Measurements from ENCODE around the gene OSBPL3.

OSBPL3 gene

DNA sequence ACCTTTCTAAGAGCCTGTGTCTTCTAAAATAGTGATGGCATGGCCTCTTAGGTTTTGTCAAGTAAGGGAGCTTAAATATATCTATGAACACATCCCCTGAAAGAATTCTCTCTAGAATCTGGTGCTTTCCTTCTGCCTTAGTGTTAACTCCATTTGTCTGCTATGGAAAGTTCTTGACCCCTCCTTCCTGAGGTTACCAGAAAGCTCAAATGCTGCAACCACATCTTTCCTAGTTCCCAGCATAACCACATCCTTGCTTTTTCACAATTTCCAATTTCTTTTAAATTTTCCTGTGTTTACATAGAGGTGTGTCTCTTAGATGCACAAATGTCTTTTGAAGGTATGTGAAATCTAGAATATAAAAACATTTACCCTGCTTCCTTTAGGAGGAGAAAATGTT is 206.3 kb downstream of the OSBPL3 start:
- no peak for DNase-seq (ENCODE audit: low read depth in 4 of 4, low spot score in 1 of 4)

- DNase-seq (ENCODE audit: low read depth in 4 of 4, low spot score in 1 of 4), result no peak
Observed at GRCh38 chr7:24769851-24770250, 210.1 kb downstream of the OSBPL3 start.

- no peak for DNase-seq (ENCODE audit: low read depth in 4 of 4, low spot score in 1 of 4)
Observed at GRCh38 chr7:24769014-24769830, 210.8 kb downstream of the OSBPL3 start.

DNA sequence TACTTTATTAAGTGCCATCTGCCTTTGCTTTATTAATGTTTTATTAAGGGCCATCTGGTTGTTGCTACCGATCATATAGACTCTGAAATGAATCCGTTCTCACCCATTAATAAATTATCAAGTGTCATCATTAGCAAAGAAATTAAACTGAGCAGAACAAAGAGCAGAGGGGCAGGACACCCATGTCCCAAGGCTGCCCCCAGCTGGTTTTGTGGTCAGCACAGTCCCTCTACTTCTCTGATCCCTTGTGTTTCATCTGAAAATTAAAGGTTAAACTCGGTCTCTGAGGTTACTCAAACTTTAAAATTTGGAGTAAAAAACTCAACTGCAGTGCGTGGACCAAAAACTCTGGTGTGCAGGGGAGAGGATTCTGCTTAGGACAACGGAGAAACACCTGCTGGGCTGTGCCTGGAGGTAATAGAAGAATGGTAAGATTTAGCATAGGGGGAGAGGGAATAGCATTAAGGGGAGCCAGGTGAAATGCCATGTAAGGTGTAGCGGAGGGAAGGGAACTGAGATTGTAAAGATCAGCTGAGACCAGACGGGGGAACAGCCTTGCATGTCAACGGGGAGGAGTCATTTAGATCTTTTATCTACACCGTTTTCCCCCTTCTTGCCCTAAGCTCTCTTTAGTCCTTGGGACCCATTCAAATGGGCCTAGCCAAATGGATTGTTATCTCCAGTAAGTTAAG is 212.0 kb downstream of the OSBPL3 start:
- DNase-seq (ENCODE audit: low read depth in 4 of 4, low spot score in 1 of 4), result no peak

DNA sequence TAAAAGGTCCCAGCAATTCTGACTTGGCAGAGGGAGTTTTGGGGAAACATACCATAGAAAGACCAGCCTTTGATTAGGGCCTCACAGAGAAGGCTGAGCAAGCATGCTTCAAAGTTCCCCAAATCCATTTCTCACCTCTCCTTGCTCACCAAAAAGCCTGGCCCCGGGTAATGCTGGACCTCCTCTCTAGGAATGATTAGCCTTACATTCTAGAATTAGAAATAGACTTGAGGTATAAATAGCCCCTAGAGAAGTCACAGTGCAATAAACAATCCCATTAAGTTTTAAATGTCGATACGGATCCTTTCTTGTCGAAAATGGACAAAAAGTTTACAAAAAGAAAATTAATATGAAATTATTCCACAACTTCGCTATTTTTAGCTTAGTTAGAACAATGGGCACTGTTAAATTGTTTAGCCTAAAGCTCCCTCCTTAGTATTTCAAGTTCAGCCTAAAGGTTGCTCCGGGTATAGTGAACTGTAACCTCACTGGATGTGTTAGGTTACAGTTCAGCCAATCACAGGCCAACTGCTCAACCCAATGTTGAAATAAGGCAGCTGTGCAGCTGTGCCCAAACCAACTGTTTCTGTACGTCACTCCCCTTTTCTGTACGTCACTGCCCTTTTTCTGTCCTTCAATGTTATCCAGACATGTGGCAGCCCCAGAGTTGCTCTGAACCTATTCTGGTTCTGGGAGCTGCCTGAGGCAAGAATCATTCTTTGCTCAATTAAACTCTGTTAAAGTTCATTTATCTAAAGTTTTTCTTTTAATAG is 214.8 kb downstream of the OSBPL3 start:
- DNase-seq (ENCODE audit: low read depth in 4 of 4, low spot score in 1 of 4), result no peak

GRCh38 chr7:24764011-24764410 is 216.0 kb downstream of the OSBPL3 start:
- DNase-seq (ENCODE audit: low read depth in 4 of 4, low spot score in 1 of 4), result no peak

DNA sequence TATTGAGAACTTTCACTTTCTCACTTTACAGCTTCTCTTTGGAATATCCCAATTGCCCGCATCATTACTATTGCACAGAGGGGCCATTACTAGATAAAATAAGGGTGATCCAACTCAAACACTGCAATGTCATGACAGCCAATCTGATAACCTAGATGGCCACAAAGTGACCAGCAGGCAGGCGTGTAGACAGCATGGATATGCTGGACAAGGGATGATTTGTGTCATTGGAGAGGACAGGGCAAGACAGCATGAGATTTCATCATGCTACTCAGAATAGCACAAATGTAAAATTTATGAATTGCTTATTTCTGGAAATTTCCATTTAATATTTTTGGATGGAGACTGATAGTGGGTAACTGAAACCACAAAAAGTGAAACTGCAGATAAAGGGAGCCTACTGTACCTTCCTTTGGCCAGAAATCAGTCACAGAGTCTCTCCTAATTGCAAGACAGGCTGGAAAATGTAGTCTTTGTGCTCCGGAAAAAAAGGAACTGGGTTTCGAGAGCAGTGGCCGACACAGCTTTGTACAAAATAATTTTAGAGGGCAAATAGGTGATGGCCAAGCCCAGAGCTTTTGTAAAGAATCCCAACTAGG is 216.6 kb downstream of the OSBPL3 start:
- DNase-seq (ENCODE audit: low read depth in 4 of 4, low spot score in 1 of 4), result no peak

DNA sequence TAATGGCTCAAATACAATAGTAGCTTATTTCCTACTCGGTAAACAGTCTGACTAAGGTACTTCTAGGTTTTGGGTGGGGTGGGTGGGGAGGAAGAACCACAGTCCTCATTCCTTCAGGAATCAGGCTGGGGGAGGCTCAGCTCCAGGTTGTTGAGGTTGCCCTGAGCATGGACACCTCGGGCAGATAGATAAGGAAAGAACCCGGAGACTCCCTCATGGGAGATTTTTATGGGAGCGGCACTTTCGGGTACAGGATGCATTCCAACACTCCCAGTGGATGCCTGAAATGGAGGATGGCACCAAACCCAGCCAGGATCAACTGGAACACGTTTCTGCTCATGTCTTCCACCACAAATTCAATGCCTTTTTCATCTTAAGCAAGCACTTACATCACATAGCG is 217.2 kb downstream of the OSBPL3 start:
- no peak for DNase-seq (ENCODE audit: low read depth in 4 of 4, low spot score in 1 of 4)

DNA sequence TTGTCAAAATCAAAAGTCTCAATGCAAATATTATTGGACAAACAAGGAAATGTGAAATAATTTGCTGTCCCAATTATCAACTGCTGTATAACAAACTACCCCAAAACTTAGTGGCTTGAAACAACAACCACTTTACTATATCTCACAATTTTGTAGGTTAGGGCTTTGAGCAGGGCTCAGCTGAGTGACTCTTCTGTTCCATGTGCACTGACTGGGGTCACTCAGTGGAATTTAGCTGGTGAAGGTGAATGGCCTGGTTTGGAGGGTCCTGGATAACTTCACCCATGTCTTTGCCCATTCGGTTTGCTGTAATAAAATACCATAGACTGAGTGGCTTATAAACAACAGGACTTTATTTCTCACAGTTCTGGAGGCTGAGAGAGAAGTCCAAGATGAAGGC is 219.0 kb downstream of the OSBPL3 start:
- no peak for DNase-seq (ENCODE audit: low read depth in 4 of 4, low spot score in 1 of 4)

GRCh38 chr7:24757353-24758275 is 222.4 kb downstream of the OSBPL3 start, which contains the start of gene GSDME:
Gene GSDME, minus strand, starts transcription at chr7:24757464. Its CDS starts 7,690 bp downstream, at chr7:24749774.
- DNase-seq (ENCODE audit: low read depth in 4 of 4, low spot score in 1 of 4), result peak in 1 of 4 experiments; percentile 17

DNA sequence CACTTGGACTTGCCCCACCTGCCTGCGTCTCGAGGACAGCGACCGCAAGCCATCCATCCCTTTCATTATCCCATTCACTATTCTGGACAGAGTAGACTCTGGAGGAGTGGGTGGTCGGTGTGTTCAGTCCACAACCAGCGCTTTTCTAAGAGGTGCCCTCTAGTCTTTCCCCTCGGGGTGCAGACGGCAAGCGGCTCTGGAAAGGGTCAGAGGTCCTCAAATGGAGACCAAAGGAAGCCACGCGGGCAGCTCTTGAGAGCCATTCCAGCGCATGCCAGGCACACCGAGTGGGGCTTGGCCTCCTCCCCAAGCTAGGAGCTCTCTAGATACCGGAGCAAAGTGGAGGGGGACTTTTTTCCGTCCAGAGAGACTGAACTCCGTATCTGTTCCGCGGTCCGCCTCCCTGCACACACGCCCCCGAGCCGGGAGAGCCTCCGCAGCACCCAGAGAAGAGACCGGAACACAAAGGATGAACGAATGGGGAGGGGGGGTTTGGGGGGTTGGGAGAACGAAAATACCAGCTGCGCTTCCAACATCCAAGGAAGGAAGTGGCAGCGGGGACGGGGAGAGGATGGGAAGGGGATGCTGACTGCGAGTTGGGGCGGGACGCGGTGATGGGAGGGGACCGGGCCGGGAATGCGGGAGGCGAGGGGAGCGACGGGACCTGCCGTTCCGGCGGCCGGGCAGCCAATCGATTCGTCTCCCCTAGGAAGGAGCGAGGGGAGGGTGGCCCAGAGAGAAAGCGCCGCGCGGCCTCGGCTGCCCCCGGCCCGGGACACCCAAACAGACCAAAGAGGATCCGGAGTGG is 223.2 kb downstream of the OSBPL3 start:
- DNase-seq (ENCODE audit: low read depth in 4 of 4, low spot score in 1 of 4), result no peak

DNA sequence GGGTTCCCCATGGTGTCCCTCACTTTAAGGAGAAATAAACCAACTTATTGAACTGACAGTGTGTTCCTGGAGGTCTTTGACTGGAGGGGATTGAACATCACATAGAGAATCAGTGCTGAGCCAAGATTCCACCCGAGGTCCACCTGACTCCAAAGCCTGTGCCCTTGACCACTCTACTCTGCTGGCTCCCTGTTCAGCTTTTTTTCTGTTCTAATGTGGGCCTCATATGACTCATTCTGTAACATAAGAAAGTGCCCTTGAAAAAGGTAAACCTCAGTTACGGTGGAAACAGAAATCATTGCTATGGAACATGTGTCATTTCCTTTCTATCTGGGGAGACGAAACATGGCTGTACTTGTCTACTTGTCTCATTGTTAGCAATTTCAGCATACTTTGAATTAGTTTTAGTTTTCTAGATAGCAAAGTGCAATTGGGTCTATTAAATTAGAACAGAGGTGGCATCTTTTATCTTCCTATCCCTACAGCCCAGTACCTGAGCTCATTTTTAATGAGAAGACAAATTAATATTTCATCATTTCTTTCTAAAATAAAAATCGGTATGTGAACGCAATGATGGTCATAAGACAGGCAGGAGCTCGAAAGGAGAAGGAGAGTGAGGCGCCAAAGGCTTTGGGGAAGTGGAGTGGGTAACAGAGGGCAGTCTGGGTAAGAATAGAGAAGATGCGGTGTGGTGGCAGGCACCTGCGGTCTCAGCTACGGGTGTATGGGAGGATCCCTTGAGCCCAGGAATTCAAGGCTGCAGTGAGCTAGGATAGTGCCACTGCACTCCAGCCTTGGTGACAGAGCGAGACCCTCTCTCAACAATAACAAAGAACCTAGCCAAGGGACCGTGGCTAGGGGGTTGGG is 224.2 kb downstream of the OSBPL3 start:
- no peak for DNase-seq (ENCODE audit: low read depth in 4 of 4, low spot score in 1 of 4)

- DNase-seq (ENCODE audit: low read depth in 4 of 4, low spot score in 1 of 4), result no peak
Observed at GRCh38 chr7:24754906-24755506, 225.0 kb downstream of the OSBPL3 start.

GRCh38 chr7:24752073-24752800 is 227.7 kb downstream of the OSBPL3 start:
- DNase-seq (ENCODE audit: low read depth in 4 of 4, low spot score in 1 of 4), result no peak

DNA sequence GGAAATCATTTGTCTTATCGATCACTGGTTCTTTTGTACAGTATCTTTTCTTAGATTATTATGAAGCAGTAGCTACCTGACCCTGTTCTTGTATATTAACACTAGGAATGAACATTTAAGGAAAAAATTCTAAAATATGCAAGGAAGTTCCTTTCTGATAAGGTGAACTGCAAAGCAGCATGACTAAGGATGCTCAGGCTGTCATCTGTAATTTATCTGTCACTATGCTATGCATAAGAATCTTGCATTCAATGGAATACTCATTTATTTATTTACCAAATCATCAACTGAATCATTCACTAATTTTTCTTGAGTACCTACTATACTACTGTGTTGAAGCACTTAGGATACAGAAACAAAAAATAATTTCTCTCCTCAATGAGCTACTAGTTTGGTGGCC is 228.5 kb downstream of the OSBPL3 start:
- DNase-seq (ENCODE audit: low read depth in 4 of 4, low spot score in 1 of 4), result no peak

- no peak for DNase-seq (ENCODE audit: low read depth in 4 of 4, low spot score in 1 of 4)
Observed at GRCh38 chr7:24750441-24751055, 229.4 kb downstream of the OSBPL3 start.

GRCh38 chr7:24748521-24748920 is 231.5 kb downstream of the OSBPL3 start:
- no peak for DNase-seq (ENCODE audit: low read depth in 4 of 4, low spot score in 1 of 4)

Data from stimulated activated CD4-positive, alpha-beta T cell treated with anti-CD3 and anti-CD28 coated beads, Interleukin-1b, Interleukin-23, amount 100 ng/mL, for 24 hours (primary cell).